T-helper 2 cell treated with Interferon-gamma antibody and Interleukin-4, amounts not matched to agents 100 ng/mL and 5 ng/mL, for 36 hours (primary cell): ENCODE measurements around the gene IFI27. TPM values are rescaled to one million over a fixed set of nuclear protein-coding genes. Genes with fewer than 3 reads are reported as not detected.
"Not testable (repeated sequence)": the region's sequence is repeated elsewhere in the genome, so short reads cannot be mapped to it uniquely, and the experiment has no call there.

ENCODE experiments used
- intact Hi-C: fragments of 100-400 bp; cut with micrococcal nuclease; formaldehyde crosslinking; loops from one replicate; pipeline ENCODE4 v1.15.1; 2023
- total RNA-seq: library from RNA; stranded (reverse); gene quantifications from 2 replicates; pipeline ENCODE4 v1.2.3, GENCODE V29; 2022

The IFI27 gene
- total RNA-seq, 1 donor from 2014 or later = 8.5 TPM

- intact Hi-C loops = no loop called here
These were observed 35.5 kb downstream of the IFI27 start for GRCh38 chr14:94145902-94146527.

GRCh38 chr14:94152676-94153075, 42.1 kb downstream of the IFI27 start:
- intact Hi-C loops = no loop called here

- intact Hi-C loops = no loop called here
These were observed 43.3 kb downstream of the IFI27 start for GRCh38 chr14:94153750-94154342.

- intact Hi-C loops = not testable (repeated sequence)
These were observed 45.6 kb downstream of the IFI27 start for GRCh38 chr14:94156143-94156542.

- intact Hi-C loops = no loop called here
These were observed 46.7 kb downstream of the IFI27 start for GRCh38 chr14:94157197-94157596.

- intact Hi-C loops = no loop called here
These were observed 47.8 kb downstream of the IFI27 start for GRCh38 chr14:94158239-94158883.

- intact Hi-C loops = no loop called here
These were observed 50.5 kb downstream of the IFI27 start for GRCh38 chr14:94161058-94161457.

- intact Hi-C loops = no loop called here
These were observed 51.4 kb downstream of the IFI27 start for GRCh38 chr14:94161981-94162380.

GRCh38 chr14:94162466-94162865, 51.9 kb downstream of the IFI27 start:
- intact Hi-C loops = no loop called here

GRCh38 chr14:94163796-94164195, 53.3 kb downstream of the IFI27 start:
- intact Hi-C loops = no loop called here

GRCh38 chr14:94164685-94165431, 54.3 kb downstream of the IFI27 start:
- intact Hi-C loops = no loop called here

- intact Hi-C loops = no loop called here
These were observed 55.2 kb downstream of the IFI27 start for GRCh38 chr14:94165744-94166143.

Other genes starting within 250 kb of the IFI27 start
- gene FAM181A, start 183.4 kb upstream of the IFI27 start, total RNA-seq = not detected in 2 replicates
- gene ASB2, start 134.2 kb upstream of the IFI27 start, total RNA-seq = 55.8 and 58.1 TPM in 2 replicates
- not detected in 2 replicates for gene CCDC197, start 113.4 kb upstream of the IFI27 start, total RNA-seq
- 3.0 and 3.2 TPM in 2 replicates for gene OTUB2, start 84.4 kb upstream of the IFI27 start, total RNA-seq
- gene DDX24, start 29.5 kb upstream of the IFI27 start, total RNA-seq = 187 and 192 TPM in 2 replicates
- 41.2 and 46.0 TPM in 2 replicates for gene IFI27L1, start 29.4 kb upstream of the IFI27 start, total RNA-seq
- gene IFI27L2, start 18.9 kb downstream of the IFI27 start, total RNA-seq = 67.6 and 68.6 TPM in 2 replicates
- 0.64 and 1.1 TPM in 2 replicates for gene PPP4R4, start 63.6 kb downstream of the IFI27 start, total RNA-seq
- not detected in 2 replicates for gene SERPINA10, start 182.5 kb downstream of the IFI27 start, total RNA-seq
- not detected in 2 replicates for gene SERPINA6, start 212.6 kb downstream of the IFI27 start, total RNA-seq